K562 (cell line): ENCODE results near the gene CD44. TPM values are rescaled to one million over a fixed set of nuclear protein-coding genes. Genes with fewer than 3 reads are reported as not detected.

Experiments
- ATAC-seq: fragments of 200-7000 bp; cut with Tn5 transposase; 3 replicates; pipeline ENCODE4 v1.9.1; 2020; ENCODE audit warnings: moderate library complexity
- BruUV-seq: library from RNA; stranded (reverse); fragments of 400-500 nt; replicated peaks from 2 replicates; lab custom pipeline; 2021; lab: Mats Ljungman, UMichigan
- CTCF ChIA-PET: fragments of 300-600 bp; formaldehyde crosslinking; extraction: SDS; loops from one replicate; lab custom pipeline; 2021; ENCODE audit warnings: low intra/inter-chr PET ratio; lab: Yijun Ruan, JAX
- POLR2A ChIA-PET: fragments of 300-600, 350-650 bp; sonication (Branson Sonifier 250); formaldehyde crosslinking; extraction: SDS; loops from one replicate; lab custom pipeline; 2021; ENCODE audit warnings: antibody characterized with exemption, inconsistent platforms; lab: Yijun Ruan, JAX
- DNase-seq, 4 experiments: peaks; one replicate each; pipeline versions ENCODE4 v3.0.0 to v3.0.0-alpha.2; 2011 to 2018; ENCODE audit warnings: low spot score in 3 of 4, mixed read lengths in 3 of 4; ENCODE audit errors: extremely low read depth in 1 of 4
- FAIRE-seq: peaks from 2 replicates; lab custom pipeline; 2011; peaks lifted over from hg19 to GRCh38; lab: Jason Lieb, UNC
- H2AFZ ChIP-seq: 2 replicates; pipeline ENCODE4 v1.6.0; 2011; ENCODE audit warnings: low read depth, low read length, control low read depth, inconsistent platforms
- H3K27ac ChIP-seq: fragments of 200-600 bp; 3 replicates; pipeline ENCODE4 v1.8.0; 2011; ENCODE audit warnings: low read depth, mild to moderate bottlenecking, control low read depth, inconsistent platforms, low read length, moderate library complexity, mixed read lengths; ENCODE audit errors: extremely low read depth
- H3K27me3 ChIP-seq, 2 experiments: fragments of 300-600 bp in 1 of 2; 2 replicates in 1 of 2; 3 replicates in 1 of 2; pipeline versions ENCODE4 v1.6.0 to v1.8.0; 2011; ENCODE audit warnings: inconsistent platforms in 2 of 2, low read length in 2 of 2, mild to moderate bottlenecking in 1 of 2, mixed read lengths in 1 of 2, moderate library complexity in 1 of 2; ENCODE audit not compliant: control insufficient read depth in 2 of 2, insufficient read depth in 2 of 2
- H3K36me3 ChIP-seq: fragments of 300-600 bp; 3 replicates; pipeline ENCODE4 v1.8.0; 2011; ENCODE audit warnings: mild to moderate bottlenecking, low read length, inconsistent platforms; ENCODE audit not compliant: control insufficient read depth, insufficient read depth
- H3K4me1 ChIP-seq, 2 experiments: fragments of 200-600 bp in 1 of 2; replicated peaks in 1 of 2; 2 replicates in 1 of 2; 3 replicates in 1 of 2; pipeline versions ENCODE4 v1.5.1 to v1.8.0; 2011; ENCODE audit warnings: inconsistent platforms in 2 of 2, low read length in 2 of 2, mild to moderate bottlenecking in 1 of 2, mixed read lengths in 1 of 2, moderate library complexity in 1 of 2; ENCODE audit not compliant: control insufficient read depth in 2 of 2, insufficient read depth in 2 of 2
- H3K4me2 ChIP-seq: 2 replicates; pipeline ENCODE4 v1.6.1; 2011; ENCODE audit warnings: low read length, control low read depth, inconsistent platforms, mixed read lengths; ENCODE audit not compliant: insufficient read depth
- H3K4me3 ChIP-seq: fragments of 200-600 bp; sonication (generic), shearing (Covaris generic); 2 replicates; pipeline ENCODE4 v1.5.1; 2016; ENCODE audit warnings: control low read depth, inconsistent platforms
- H3K79me2 ChIP-seq: fragments of 200-600 bp; 3 replicates; pipeline ENCODE4 v1.8.0; 2011; ENCODE audit warnings: low read length, inconsistent platforms; ENCODE audit not compliant: control insufficient read depth, insufficient read depth
- H3K9ac ChIP-seq, 2 experiments: 2 replicates each; pipeline versions ENCODE4 v1.6.0 to v1.6.1; 2011; ENCODE audit warnings: low read depth in 2 of 2, low read length in 2 of 2, control low read depth in 1 of 2, inconsistent platforms in 1 of 2, mild to moderate bottlenecking in 1 of 2, mixed read lengths in 1 of 2; ENCODE audit not compliant: insufficient read depth in 1 of 2
- H3K9me1 ChIP-seq: one replicate; pipeline ENCODE4 v1.6.0; 2011; ENCODE audit warnings: inconsistent platforms, mild to moderate bottlenecking, low read length, moderate library complexity; ENCODE audit not compliant: control insufficient read depth, insufficient read depth
- H3K9me3 ChIP-seq: replicated peaks from 2 replicates; pipeline ENCODE4 v1.5.1; 2011; ENCODE audit warnings: low read depth, low read length, inconsistent platforms; ENCODE audit not compliant: control insufficient read depth, insufficient read depth
- H4K20me1 ChIP-seq: replicated peaks from 2 replicates; pipeline ENCODE4 v1.6.1; 2011; ENCODE audit warnings: low read length, inconsistent platforms, mixed read lengths; ENCODE audit not compliant: control insufficient read depth, insufficient read depth
- NR4A1 ChIP-seq, 2 experiments: fragments of 250-450 bp in 1 of 2; fragments of 450-650 bp in 1 of 2; sonication (Bioruptor Pico) in 1 of 2; IDR thresholded peaks; 2 replicates each; pipeline versions ENCODE4 v1.4.0 to v1.6.1; 2016 to 2020; ENCODE audit warnings: mild to moderate bottlenecking in 2 of 2, missing compliant biosample characterization in 1 of 2, missing genetic modification characterization in 1 of 2, moderate library complexity in 1 of 2
- RAD51 ChIP-seq: fragments of 450-650 bp; IDR thresholded peaks from 2 replicates; pipeline ENCODE4 v1.7.1; 2016; ENCODE audit warnings: low read depth, mild to moderate bottlenecking, borderline replicate concordance
- ZNF24 ChIP-seq: fragments of 450-650 bp; IDR thresholded peaks from 2 replicates; pipeline ENCODE4 v1.6.1; 2016
- ZNF263 ChIP-seq: sonication (generic); formaldehyde crosslinking; IDR thresholded peaks from 2 replicates; pipeline ENCODE4 v1.8.0; 2022; ENCODE audit warnings: mild to moderate bottlenecking, missing genetic modification reagents, borderline replicate concordance
- ZNF318 ChIP-seq, 2 experiments: fragments of 450-650 bp; IDR thresholded peaks; 2 replicates each; pipeline ENCODE4 v1.6.1; 2016; ENCODE audit warnings: mild to moderate bottlenecking in 2 of 2, borderline replicate concordance in 1 of 2, low read depth in 1 of 2, moderate library complexity in 1 of 2
- ZNF41 ChIP-seq: fragments of 250-450 bp; sonication (Bioruptor Pico); conservative IDR thresholded peaks from 2 replicates; pipeline ENCODE4 v1.4.0; 2020; ENCODE audit warnings: mild to moderate bottlenecking
- ZNF518B ChIP-seq: fragments of 250-450 bp; sonication (Bioruptor Pico); IDR thresholded peaks from 2 replicates; pipeline ENCODE4 v1.5.0; 2021; ENCODE audit warnings: mild to moderate bottlenecking, moderate library complexity
- ZNF551 ChIP-seq: fragments of 250-450 bp; sonication (Bioruptor Pico); IDR thresholded peaks from 2 replicates; pipeline ENCODE4 v1.5.0; 2021; ENCODE audit warnings: mild to moderate bottlenecking, moderate library complexity
- ZNF655 ChIP-seq: fragments of 250-450 bp; sonication (Bioruptor Pico); IDR thresholded peaks from 2 replicates; pipeline ENCODE4 v1.5.0; 2021
- WGBS: fragments of 100-300 bp; shearing (Covaris generic); methylation state at CpG from one replicate; pipeline ENCODE4 v1.1.6; 2016; ENCODE audit warnings: low coverage, mixed read lengths; ENCODE audit not compliant: insufficient coverage; ENCODE audit errors: missing lambda C conversion rate; 5-methylcytosine and 5-hydroxymethylcytosine counted together
- in situ Hi-C: fragments of 300-500 bp; cut with MboI; formaldehyde crosslinking; loops from 4 replicates; pipeline ENCODE4 v1.15.0; 2018; ENCODE audit warnings: inconsistent platforms, mixed read lengths
- intact Hi-C: fragments of 100-400 bp; cut with micrococcal nuclease; formaldehyde crosslinking; loops from 2 replicates; pipeline ENCODE4 v1.14.2; 2022
- polyA plus RNA-seq, 8 experiments: library from polyadenylated mRNA; depleted of rRNA in 4 of 8; stranded (reverse) in 5 of 8; unstranded in 3 of 8; fragments of >200 nt; fragmentation: Nextera tagmentation in 2 of 8; fragmentation: Illumina TruSeq in 1 of 8; extraction: Ambion mirVana in 2 of 8; extraction: Trizol in 1 of 8; gene quantifications; 2 replicates each; pipeline versions ENCODE4 v1.2.1 to v1.2.3, GENCODE V29; 2011 to 2014; ENCODE audit warnings: inconsistent platforms in 1 of 8, missing spikeins in 1 of 8
- total RNA-seq, 7 experiments: library from RNA; depleted of rRNA in 6 of 7; stranded (reverse); fragments of >200 nt in 6 of 7; fragmentation: Illumina TruSeq in 2 of 7; extraction: Trizol in 2 of 7; gene quantifications; 2 replicates each; pipeline versions ENCODE4 v1.2.1 to v1.2.3, GENCODE V29; 2011 to 2021; ENCODE audit warnings: low replicate concordance in 1 of 7

CD44 gene
- total and polyA plus RNA-seq, 9 of the 15 experiments (the other 6 are each of a cell fraction or from before 2014, with no cell fraction given) = 1.2 to 13.9 (median 3.0) TPM

- no peaks in the 10 kb centered on the region for H3K9me3 ChIP-seq
- H3K27me3 ChIP-seq = 0 out of 5 replicates have a peak, but pooled peaks cover 2 to 4% of the 10 kb centered on the region in 2 experiments
- intact Hi-C loops (no loop called here), in situ Hi-C loops (no loop called here)
- no peaks in the 10 kb centered on the region for H3K4me1 ChIP-seq
- CTCF ChIA-PET = no interaction called here
- H3K9ac ChIP-seq = no peak overlapping the region
- BruUV-seq = no TSS peak
- H4K20me1 ChIP-seq = no peaks in the 10 kb centered on the region
- no peak overlapping the region for H3K4me3 ChIP-seq
- H2AFZ ChIP-seq = no peak overlapping the region
- 12% methylated on average over 2 of the region's 2 CpGs for WGBS
- H3K9me1 ChIP-seq = no peaks in the 10 kb centered on the region
- DNase-seq = no peak
- H3K36me3 ChIP-seq = no peaks in the 10 kb centered on the region
- no peak overlapping the region for H3K27ac ChIP-seq
- H3K4me2 ChIP-seq = no peak overlapping the region
- POLR2A ChIA-PET = no interaction called here
- no peaks in the 10 kb centered on the region for H3K79me2 ChIP-seq
- no peak for FAIRE-seq
- no peak for ATAC-seq
- TF ChIP-seq ZNF551 (CRISPR knock-in tag) (no peak), RAD51 (no peak), ZNF24 (no peak), ZNF318 (IDR thresholded peaks at IDR 0.05; ENCODE audit: borderline replicate concordance in 1 of 2, low read depth in 1 of 2) (no peak), ZNF655 (no peak), ZNF518B (CRISPR knock-in tag) (no peak), NR4A1 (CRISPR knock-in tag; IDR thresholded peaks at IDR 0.05) (no peak), NR4A1 (tag; IDR thresholded peaks at IDR 0.05) (no peak), ZNF263 (CRISPR knock-in tag) (no peak), ZNF41 (no peak)
Measured at GRCh38 chr11:35153280-35153679, 14.3 kb downstream of the CD44 start.
